Uterus (tissue), 2 donors: ENCODE measurements around the gene KIF26A.

Source experiments
- CTCF ChIP-seq, 4 experiments: fragments of 200-600 bp in 2 of 4; fragments of 450-650 bp in 2 of 4; sonication (generic) in 2 of 4; IDR thresholded peaks; one replicate each; pipeline ENCODE4 v1.5.1; 2016 to 2019; ENCODE audit warnings: antibody characterized with exemption in 4 of 4, mild to moderate bottlenecking in 2 of 4, moderate library complexity in 1 of 4
- POLR2A ChIP-seq, 2 donors: fragments of 450-650 bp; IDR thresholded peaks; one replicate each; pipeline ENCODE4 v1.6.1; 2016; ENCODE audit warnings: antibody characterized with exemption in 2 of 2, mild to moderate bottlenecking in 1 of 2, moderate library complexity in 1 of 2

- TF ChIP-seq POLR2A (IDR thresholded peaks at IDR 0.05) (no peak), CTCF (IDR thresholded peaks at IDR 0.05) (no peak)
These were observed 68.0 kb downstream of the KIF26A start for GRCh38 chr14:104206281-104206904.
